ENCODE data around the gene NOXO1. TPM values are rescaled to one million over a fixed set of nuclear protein-coding genes. Genes with fewer than 3 reads are reported as not detected.

Gene NOXO1
- total RNA-seq (2014; rRNA removed; shearing (Covaris generic)), result 0.43 TPM in 1 of 2 replicates, not detected in the other

- Histone ChIP-seq H3K27ac (peak within 1 kb of the TSS; percentile 57), H3K4me3 (no peak within 1 kb of the TSS), H3K36me3 (peaks cover 28% of the 10 kb centered on the region), H3K27me3 (no peaks in the 10 kb centered on the region), H3K4me1 (peaks cover 30% of the 10 kb centered on the region), H3K9me3 (replicated peaks) (no peaks in the 10 kb centered on the region)
- DNase-seq, result peak in 1 of 2 experiments; percentile 49
Observed at GRCh38 chr16:1981398-1981836, at the start of gene NOXO1. NOXO1 (minus strand) TSS chr16:1981469; CDS start chr16:1981179, 290 bp downstream.

GRCh38 chr16:2030036-2030435 lies 48.8 kb upstream of the NOXO1 start:
- H3K4me1 ChIP-seq, result peaks cover 20% of the 10 kb centered on the region
- H3K4me3 ChIP-seq, result no peak overlapping the region
- H3K9me3 ChIP-seq (replicated peaks), result no peaks in the 10 kb centered on the region
- no peaks in the 10 kb centered on the region for H3K36me3 ChIP-seq
- no peak overlapping the region for H3K27ac ChIP-seq
- no peak for DNase-seq
- H3K27me3 ChIP-seq, result peaks cover 17% of the 10 kb centered on the region; the same call in 1 of the 2 replicates

- Histone ChIP-seq H3K9me3 (replicated peaks) (no peaks in the 10 kb centered on the region), H3K27me3 (peaks cover 17% of the 10 kb centered on the region; the same call in 1 of the 2 replicates), H3K4me1 (peaks cover 16% of the 10 kb centered on the region), H3K27ac (no peak overlapping the region), H3K36me3 (no peaks in the 10 kb centered on the region), H3K4me3 (no peak overlapping the region)
- DNase-seq, result no peak
Observed at GRCh38 chr16:2029350-2029749, 48.1 kb upstream of the NOXO1 start.

GRCh38 chr16:2028620-2029220 lies 47.5 kb upstream of the NOXO1 start:
- H3K27ac ChIP-seq, result no peak overlapping the region
- H3K36me3 ChIP-seq, result no peaks in the 10 kb centered on the region
- peaks cover 17% of the 10 kb centered on the region; the same call in 1 of the 2 replicates for H3K27me3 ChIP-seq
- no peak overlapping the region for H3K4me3 ChIP-seq
- DNase-seq, result no peak
- H3K4me1 ChIP-seq, result peaks cover 13% of the 10 kb centered on the region
- H3K9me3 ChIP-seq (replicated peaks), result no peaks in the 10 kb centered on the region

- no peak for DNase-seq
- no peaks in the 10 kb centered on the region for H3K36me3 ChIP-seq
- no peak overlapping the region for H3K4me3 ChIP-seq
- peaks cover 17% of the 10 kb centered on the region; the same call in 1 of the 2 replicates for H3K27me3 ChIP-seq
- no peak overlapping the region for H3K27ac ChIP-seq
- no peaks in the 10 kb centered on the region for H3K9me3 ChIP-seq (replicated peaks)
- H3K4me1 ChIP-seq, result peaks cover 11% of the 10 kb centered on the region
Observed at GRCh38 chr16:2028146-2028545, 46.9 kb upstream of the NOXO1 start.

GRCh38 chr16:2027024-2028010 lies 46.0 kb upstream of the NOXO1 start:
- DNase-seq, result no peak

GRCh38 chr16:2026461-2027023 lies 45.3 kb upstream of the NOXO1 start, which contains the start of gene NHERF2:
NHERF2 (plus strand) TSS chr16:2026902; CDS start chr16:2027006, 104 bp downstream.
- Histone ChIP-seq H3K36me3 (no peaks in the 10 kb centered on the region), H3K4me1 (no peaks in the 10 kb centered on the region; the same call in 1 of the 2 replicates), H3K27me3 (peaks cover 17% of the 10 kb centered on the region; the same call in 1 of the 2 replicates), H3K4me3 (peak within 1 kb of the TSS; percentile 31; the same call in 1 of the 2 replicates), H3K27ac (no peak within 1 kb of the TSS), H3K9me3 (replicated peaks) (no peaks in the 10 kb centered on the region)
- no peak for DNase-seq

More at GRCh38 chr16:2027024-2028010, 46.0 kb upstream of the NOXO1 start:
- Histone ChIP-seq H3K27me3 (peaks cover 17% of the 10 kb centered on the region; the same call in 1 of the 2 replicates), H3K9me3 (replicated peaks) (no peaks in the 10 kb centered on the region), H3K27ac (no peak overlapping the region), H3K4me3 (peak overlapping the region; percentile 31; the same call in 1 of the 2 replicates), H3K36me3 (no peaks in the 10 kb centered on the region), H3K4me1 (peaks cover 2% of the 10 kb centered on the region)

- no peaks in the 10 kb centered on the region for H3K36me3 ChIP-seq
- no peaks in the 10 kb centered on the region; the same call in 1 of the 2 replicates for H3K4me1 ChIP-seq
- peaks cover 17% of the 10 kb centered on the region; the same call in 1 of the 2 replicates for H3K27me3 ChIP-seq
- no peak for DNase-seq
- H3K9me3 ChIP-seq (replicated peaks), result no peaks in the 10 kb centered on the region
- no peak overlapping the region for H3K4me3 ChIP-seq
- H3K27ac ChIP-seq, result no peak overlapping the region
Observed at GRCh38 chr16:2025878-2026460, 44.7 kb upstream of the NOXO1 start.

- H3K9me3 ChIP-seq (replicated peaks), result no peaks in the 10 kb centered on the region
- H3K4me3 ChIP-seq, result no peak overlapping the region
- no peaks in the 10 kb centered on the region; the same call in 1 of the 2 replicates for H3K4me1 ChIP-seq
- no peak overlapping the region for H3K27ac ChIP-seq
- no peak for DNase-seq
- no peaks in the 10 kb centered on the region for H3K36me3 ChIP-seq
- peaks cover 17% of the 10 kb centered on the region; the same call in 1 of the 2 replicates for H3K27me3 ChIP-seq
Observed at GRCh38 chr16:2025251-2025650, 44.0 kb upstream of the NOXO1 start.

- Histone ChIP-seq H3K27me3 (peaks cover 21% of the 10 kb centered on the region; the same call in 1 of the 2 replicates), H3K4me1 (no peaks in the 10 kb centered on the region; the same call in 1 of the 2 replicates), H3K27ac (no peak overlapping the region), H3K36me3 (no peaks in the 10 kb centered on the region), H3K4me3 (peak overlapping the region; percentile 49; the same call in 1 of the 2 replicates), H3K9me3 (replicated peaks) (no peaks in the 10 kb centered on the region)
- DNase-seq, result no peak
Observed at GRCh38 chr16:2024032-2024420, 42.8 kb upstream of the NOXO1 start.

- Histone ChIP-seq H3K27me3 (peaks cover 25% of the 10 kb centered on the region; the same call in 1 of the 2 replicates), H3K4me3 (peak overlapping the region; percentile 49), H3K9me3 (replicated peaks) (no peaks in the 10 kb centered on the region), H3K27ac (peak overlapping the region; percentile 17; the same call in 1 of the 2 replicates), H3K4me1 (no peaks in the 10 kb centered on the region; the same call in 1 of the 2 replicates), H3K36me3 (no peaks in the 10 kb centered on the region)
- DNase-seq, result peak; percentile 84 to 93
Observed at GRCh38 chr16:2023092-2024031, 42.1 kb upstream of the NOXO1 start.

GRCh38 chr16:2022723-2023091 lies 41.4 kb upstream of the NOXO1 start:
- no peaks in the 10 kb centered on the region for H3K36me3 ChIP-seq
- peak overlapping the region; percentile 49 for H3K4me3 ChIP-seq
- DNase-seq, result peak; percentile 58 to 63
- no peak overlapping the region for H3K27ac ChIP-seq
- H3K9me3 ChIP-seq (replicated peaks), result no peaks in the 10 kb centered on the region
- no peaks in the 10 kb centered on the region; the same call in 1 of the 2 replicates for H3K4me1 ChIP-seq
- H3K27me3 ChIP-seq, result peaks cover 19% of the 10 kb centered on the region; the same call in 1 of the 2 replicates

All from SJCRH30 (cell line).